ENCODE results near the gene HYLS1.

Gene HYLS1

GRCh38 chr11:125950178-125950490 is 62.7 kb downstream of the HYLS1 start:
- Histone ChIP-seq H3K27ac (ENCODE audit: low read length) (no peak overlapping the region), H3K4me2 (ENCODE audit: insufficient read depth, low read length) (no peak overlapping the region), H4K20me1 (ENCODE audit: insufficient read depth, low read length) (no peaks in the 10 kb centered on the region), H3K79me2 (ENCODE audit: insufficient read depth, low read length) (no peaks in the 10 kb centered on the region), H3K9me3 (ENCODE audit: insufficient read depth, low read length, severe bottlenecking) (no peaks in the 10 kb centered on the region), H3K4me3 (ENCODE audit: low read depth in 1 of 2, low read length in 2 of 2) (no peak overlapping the region), H2AFZ (ENCODE audit: low read depth, low read length) (no peak overlapping the region), H3K9ac (ENCODE audit: low read depth, low read length) (no peak overlapping the region), H3K4me1 (ENCODE audit: insufficient read depth, low read length) (no peaks in the 10 kb centered on the region; the same call in 1 of the 2 replicates), H3K27me3 (ENCODE audit: insufficient read depth, low read length, poor library complexity) (no peaks in the 10 kb centered on the region), H3K36me3 (ENCODE audit: insufficient read depth, low read length) (no peaks in the 10 kb centered on the region)
- TF ChIP-seq EZH2 (IDR thresholded peaks at IDR 0.05; ENCODE audit: borderline replicate concordance, low read depth, low read length, severe bottlenecking), result no peak
- no peak for TF ChIP-seq CTCF (IDR thresholded peaks at IDR 0.05; ENCODE audit: borderline replicate concordance, extremely low read depth, low read length, poor library complexity, severe bottlenecking)
- ATAC-seq (ENCODE audit: insufficient read depth, low read depth) (no peak), DNase-seq (no peak)
